ENCODE measurements around the gene RAMP2.

Gene RAMP2

GRCh38 chr17:42780851-42781638, 20.0 kb downstream of the RAMP2 start:
- Histone ChIP-seq H3K36me3 (ENCODE audit: insufficient read depth, insufficient read length, low read length) (peaks cover 60% of the 10 kb centered on the region), H3K9me3 (ENCODE audit: insufficient read depth, low read length) (no peaks in the 10 kb centered on the region), H3K4me1 (ENCODE audit: insufficient read depth, insufficient read length) (peaks cover 20% of the 10 kb centered on the region), H3K4me3 (ENCODE audit: insufficient read length, low read depth) (peak overlapping the region; percentile 56), H3K9ac (ENCODE audit: insufficient read length, low read depth) (peak overlapping the region; percentile 87), H3K27me3 (ENCODE audit: insufficient read depth, insufficient read length) (peaks cover 13% of the 10 kb centered on the region)
- TF ChIP-seq SUZ12 (IDR thresholded peaks at IDR 0.05; ENCODE audit: extremely low read depth, insufficient read depth, insufficient read length) (no peak), YY1 (IDR thresholded peaks at IDR 0.05; ENCODE audit: insufficient read depth, insufficient read length) (no peak), ZNF274 (IDR thresholded peaks at IDR 0.05; ENCODE audit: low read depth, low read length) (no peak)
- no peak for DNase-seq (ENCODE audit: low read depth, low spot score)

DNA sequence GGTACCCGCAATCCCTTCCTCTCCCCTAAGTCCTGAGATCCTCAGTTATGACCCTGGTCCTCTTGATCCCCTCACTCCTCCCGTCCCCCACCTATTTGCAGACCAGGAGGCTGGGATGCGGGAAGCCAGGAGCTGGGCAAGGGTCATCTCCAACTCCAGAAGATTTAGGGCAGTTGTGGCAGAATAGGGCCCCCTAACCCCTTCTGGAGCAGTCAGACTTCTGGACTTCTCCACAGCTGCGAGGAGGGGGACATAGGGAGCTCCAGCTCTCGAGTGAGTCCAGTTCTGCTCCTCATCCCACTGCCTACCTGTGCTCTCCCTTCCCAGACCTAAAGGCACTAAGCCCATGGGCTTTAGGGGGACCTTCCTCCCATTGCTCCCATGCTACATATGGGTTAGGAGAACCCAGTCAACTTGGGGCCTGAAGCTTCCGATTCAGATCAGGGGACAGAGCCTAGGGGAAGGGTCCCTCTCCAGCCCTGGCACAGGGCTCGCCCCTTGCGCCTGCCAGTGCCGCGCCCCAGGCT, 20.7 kb downstream of the RAMP2 start:
- TF ChIP-seq YY1 (IDR thresholded peaks at IDR 0.05; ENCODE audit: insufficient read depth, insufficient read length): no peak
- TF ChIP-seq SUZ12 (IDR thresholded peaks at IDR 0.05; ENCODE audit: extremely low read depth, insufficient read depth, insufficient read length): no peak

GRCh38 chr17:42782166-42783061, 21.4 kb downstream of the RAMP2 start:
- Histone ChIP-seq H3K9ac (ENCODE audit: insufficient read length, low read depth) (peak overlapping the region; percentile 87), H3K4me1 (ENCODE audit: insufficient read depth, insufficient read length) (peaks cover 20% of the 10 kb centered on the region), H3K4me3 (ENCODE audit: insufficient read length, low read depth) (no peak overlapping the region), H3K36me3 (ENCODE audit: insufficient read depth, insufficient read length, low read length) (peaks cover 57% of the 10 kb centered on the region), H3K9me3 (ENCODE audit: insufficient read depth, low read length) (no peaks in the 10 kb centered on the region), H3K27me3 (ENCODE audit: insufficient read depth, insufficient read length) (peaks cover 13% of the 10 kb centered on the region)
- no peak for DNase-seq (ENCODE audit: low read depth, low spot score)
- TF ChIP-seq SUZ12 (IDR thresholded peaks at IDR 0.05; ENCODE audit: extremely low read depth, insufficient read depth, insufficient read length) (no peak), ZNF274 (IDR thresholded peaks at IDR 0.05; ENCODE audit: low read depth, low read length) (no peak), YY1 (IDR thresholded peaks at IDR 0.05; ENCODE audit: insufficient read depth, insufficient read length) (no peak)

More for the DNA sequence above, 20.7 kb downstream of the RAMP2 start:
- Histone ChIP-seq H3K4me3 (ENCODE audit: insufficient read length, low read depth) (peak overlapping the region; percentile 56), H3K4me1 (ENCODE audit: insufficient read depth, insufficient read length) (peaks cover 20% of the 10 kb centered on the region), H3K36me3 (ENCODE audit: insufficient read depth, insufficient read length, low read length) (peaks cover 57% of the 10 kb centered on the region), H3K9ac (ENCODE audit: insufficient read length, low read depth) (peak overlapping the region; percentile 87), H3K9me3 (ENCODE audit: insufficient read depth, low read length) (no peaks in the 10 kb centered on the region), H3K27me3 (ENCODE audit: insufficient read depth, insufficient read length) (peaks cover 13% of the 10 kb centered on the region)
- DNase-seq (ENCODE audit: low read depth, low spot score): no peak

DNA sequence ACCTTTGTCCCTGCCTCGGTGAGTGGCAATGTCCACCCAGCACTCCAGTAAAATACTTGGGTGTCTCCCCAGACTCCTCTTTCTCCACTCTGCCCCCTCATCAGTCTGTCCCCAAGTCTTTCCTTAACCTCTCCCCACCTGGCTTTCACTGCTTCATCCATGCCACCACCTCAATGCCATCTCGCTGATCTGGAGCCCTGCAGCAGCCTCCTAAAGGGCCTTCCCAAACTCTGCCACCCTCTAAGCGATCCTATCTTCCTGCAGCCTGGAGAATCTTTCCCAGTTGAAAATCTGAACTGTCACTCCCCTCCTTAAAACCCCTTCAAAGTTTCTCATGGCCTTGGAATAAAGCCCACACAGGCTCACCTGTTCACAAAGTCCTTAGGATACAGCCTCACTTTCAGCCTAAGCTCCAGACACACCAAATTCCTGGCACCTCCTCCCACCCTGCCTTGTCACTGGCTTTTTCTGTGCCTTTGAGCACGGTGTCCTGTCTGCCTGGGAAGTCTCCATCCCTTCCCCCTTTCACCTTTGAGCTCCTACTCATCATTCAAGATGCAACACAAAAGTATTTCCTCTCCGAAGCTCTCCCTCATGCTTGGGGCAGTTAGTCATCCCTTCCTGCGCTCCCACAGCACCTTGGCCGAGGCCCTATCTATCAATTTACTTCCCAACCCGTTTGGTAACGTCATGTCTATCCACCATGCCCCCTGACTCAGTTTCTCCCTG, 22.2 kb downstream of the RAMP2 start:
- peaks cover 13% of the 10 kb centered on the region for H3K27me3 ChIP-seq (ENCODE audit: insufficient read depth, insufficient read length)
- no peak overlapping the region for H3K4me3 ChIP-seq (ENCODE audit: insufficient read length, low read depth)
- no peak for TF ChIP-seq SUZ12 (IDR thresholded peaks at IDR 0.05; ENCODE audit: extremely low read depth, insufficient read depth, insufficient read length)
- TF ChIP-seq YY1 (IDR thresholded peaks at IDR 0.05; ENCODE audit: insufficient read depth, insufficient read length): no peak
- TF ChIP-seq ZNF274 (IDR thresholded peaks at IDR 0.05; ENCODE audit: low read depth, low read length): no peak
- DNase-seq (ENCODE audit: low read depth, low spot score): no peak
- H3K36me3 ChIP-seq (ENCODE audit: insufficient read depth, insufficient read length, low read length): peaks cover 57% of the 10 kb centered on the region
- peaks cover 20% of the 10 kb centered on the region for H3K4me1 ChIP-seq (ENCODE audit: insufficient read depth, insufficient read length)
- no peaks in the 10 kb centered on the region for H3K9me3 ChIP-seq (ENCODE audit: insufficient read depth, low read length)
- H3K9ac ChIP-seq (ENCODE audit: insufficient read length, low read depth): no peak overlapping the region

GRCh38 chr17:42783791-42784138, 22.7 kb downstream of the RAMP2 start:
- H3K27me3 ChIP-seq (ENCODE audit: insufficient read depth, insufficient read length): peaks cover 13% of the 10 kb centered on the region
- no peak overlapping the region for H3K4me3 ChIP-seq (ENCODE audit: insufficient read length, low read depth)
- no peak overlapping the region for H3K9ac ChIP-seq (ENCODE audit: insufficient read length, low read depth)

DNA sequence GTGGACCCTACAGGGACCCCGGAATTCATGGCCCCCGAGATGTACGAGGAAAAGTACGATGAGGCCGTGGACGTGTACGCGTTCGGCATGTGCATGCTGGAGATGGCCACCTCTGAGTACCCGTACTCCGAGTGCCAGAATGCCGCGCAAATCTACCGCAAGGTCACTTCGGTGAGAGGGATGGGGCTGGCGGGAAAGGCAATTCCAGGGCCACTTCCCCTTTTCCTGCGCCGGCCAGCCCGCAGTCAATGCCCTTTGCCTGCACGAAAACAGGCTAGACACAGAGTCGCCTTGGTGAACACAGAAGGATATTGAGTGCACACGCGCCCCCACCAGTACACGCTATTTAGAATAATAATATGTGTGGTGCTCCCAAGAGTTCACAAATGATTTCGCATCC, 23.4 kb downstream of the RAMP2 start:
- Histone ChIP-seq H3K27me3 (ENCODE audit: insufficient read depth, insufficient read length) (peaks cover 13% of the 10 kb centered on the region), H3K36me3 (ENCODE audit: insufficient read depth, insufficient read length, low read length) (peaks cover 54% of the 10 kb centered on the region), H3K9me3 (ENCODE audit: insufficient read depth, low read length) (no peaks in the 10 kb centered on the region), H3K9ac (ENCODE audit: insufficient read length, low read depth) (no peak overlapping the region), H3K4me3 (ENCODE audit: insufficient read length, low read depth) (no peak overlapping the region), H3K4me1 (ENCODE audit: insufficient read depth, insufficient read length) (peaks cover 17% of the 10 kb centered on the region)
- DNase-seq (ENCODE audit: low read depth, low spot score): no peak
- TF ChIP-seq SUZ12 (IDR thresholded peaks at IDR 0.05; ENCODE audit: extremely low read depth, insufficient read depth, insufficient read length): no peak
- TF ChIP-seq ZNF274 (IDR thresholded peaks at IDR 0.05; ENCODE audit: low read depth, low read length): no peak
- no peak for TF ChIP-seq YY1 (IDR thresholded peaks at IDR 0.05; ENCODE audit: insufficient read depth, insufficient read length)

More at GRCh38 chr17:42783791-42784138, 22.7 kb downstream of the RAMP2 start:
- TF ChIP-seq SUZ12 (IDR thresholded peaks at IDR 0.05; ENCODE audit: extremely low read depth, insufficient read depth, insufficient read length) (no peak), YY1 (IDR thresholded peaks at IDR 0.05; ENCODE audit: insufficient read depth, insufficient read length) (no peak), ZNF274 (IDR thresholded peaks at IDR 0.05; ENCODE audit: low read depth, low read length) (no peak)
- peaks cover 17% of the 10 kb centered on the region for H3K4me1 ChIP-seq (ENCODE audit: insufficient read depth, insufficient read length)
- H3K36me3 ChIP-seq (ENCODE audit: insufficient read depth, insufficient read length, low read length): peaks cover 57% of the 10 kb centered on the region
- no peak for DNase-seq (ENCODE audit: low read depth, low spot score)
- no peaks in the 10 kb centered on the region for H3K9me3 ChIP-seq (ENCODE audit: insufficient read depth, low read length)

All from NT2/D1 (cell line).